SU-DHL-6 (cell line): ENCODE measurements around the gene ZNF438.

ENCODE experiments used
- H2AFZ ChIP-seq: fragments of 200-600 bp; sonication (generic); 2 replicates; pipeline ENCODE4 v1.6.1; 2014; ENCODE audit warnings: low read depth, mild to moderate bottlenecking, moderate library complexity, mixed read lengths, antibody characterized with exemption, low read length; ENCODE audit not compliant: severe bottlenecking
- H3F3A ChIP-seq: fragments of 200-600 bp; shearing (Covaris generic); 2 replicates; pipeline ENCODE4 v1.6.0; 2016; ENCODE audit warnings: antibody characterized with exemption, mild to moderate bottlenecking; ENCODE audit not compliant: insufficient read depth
- H3K27ac ChIP-seq: fragments of 200-600 bp; sonication (generic); 2 replicates; pipeline ENCODE4 v1.5.1; 2016; ENCODE audit warnings: low read depth, mild to moderate bottlenecking, low read length, moderate library complexity, mixed read lengths
- H3K27me3 ChIP-seq: fragments of 200-600 bp; sonication (generic), shearing (Covaris generic); 2 replicates; pipeline ENCODE4 v1.6.0; 2014; ENCODE audit warnings: mild to moderate bottlenecking, low read length
- H3K36me3 ChIP-seq: fragments of 200-600 bp; sonication (generic); 2 replicates; pipeline ENCODE4 v1.6.1; 2014; ENCODE audit warnings: mild to moderate bottlenecking, low read length, mixed read lengths
- H3K4me2 ChIP-seq: fragments of 300-600, 200-600 bp; shearing (Covaris generic), sonication (generic); 2 replicates; pipeline ENCODE4 v1.6.0; 2014; ENCODE audit warnings: low read length, low read depth, mild to moderate bottlenecking; ENCODE audit not compliant: poor library complexity, severe bottlenecking
- H3K4me3 ChIP-seq: fragments of 200-600 bp; sonication (generic); 2 replicates; pipeline ENCODE4 v1.5.1; 2014; ENCODE audit warnings: antibody characterized with exemption, low read length, mild to moderate bottlenecking, mixed read lengths; ENCODE audit not compliant: insufficient read depth, poor library complexity, severe bottlenecking
- H3K79me2 ChIP-seq: fragments of 200-600 bp; sonication (generic); 2 replicates; pipeline ENCODE4 v1.6.1; 2014; ENCODE audit warnings: mild to moderate bottlenecking, low read length, moderate library complexity; ENCODE audit not compliant: insufficient read depth
- H3K9ac ChIP-seq: fragments of 200-600 bp; sonication (generic); 2 replicates; pipeline ENCODE4 v1.7.0; 2014; ENCODE audit warnings: mild to moderate bottlenecking, low read length
- H3K9me2 ChIP-seq: fragments of 200-600 bp; sonication (generic); replicated peaks from 2 replicates; pipeline ENCODE4 v1.6.1; 2014; ENCODE audit warnings: low read length; ENCODE audit not compliant: insufficient read depth
- H3K9me3 ChIP-seq: fragments of 200-600 bp; sonication (generic); 2 replicates; pipeline ENCODE4 v1.6.1; 2014; ENCODE audit warnings: low read length, mixed read lengths; ENCODE audit not compliant: insufficient read depth
- H4K20me1 ChIP-seq: fragments of 200-600 bp; sonication (generic); 2 replicates; pipeline ENCODE4 v1.6.1; 2014; ENCODE audit warnings: low read depth, mild to moderate bottlenecking, antibody characterized with exemption, low read length, moderate library complexity, mixed read lengths
- CTCF ChIP-seq: fragments of 200-600 bp; sonication (generic); IDR thresholded peaks from one replicate; pipeline ENCODE4 v1.5.1; 2017; ENCODE audit warnings: antibody characterized with exemption, mild to moderate bottlenecking, low read length, moderate library complexity; ENCODE audit not compliant: insufficient read depth, poor library complexity, severe bottlenecking
- EZH2phosphoT487 ChIP-seq: fragments of 200-600 bp; sonication (generic), shearing (Covaris generic); conservative IDR thresholded peaks from 2 replicates; pipeline ENCODE4 v1.6.1; 2018; ENCODE audit warnings: mild to moderate bottlenecking, antibody characterized with exemption, low read length, moderate library complexity, mixed read lengths

The ZNF438 gene

GRCh38 chr10:30847642-30848041 lies 184.0 kb downstream of the ZNF438 start:
- TF ChIP-seq CTCF (no peak), EZH2phosphoT487 (no peak)

GRCh38 chr10:30847199-30847598 lies 184.5 kb downstream of the ZNF438 start:
- no peaks in the 10 kb centered on the region for H3K9me3 ChIP-seq
- H2AFZ ChIP-seq: no peak overlapping the region
- H4K20me1 ChIP-seq: no peaks in the 10 kb centered on the region
- H3K4me3 ChIP-seq: no peak overlapping the region
- no peak overlapping the region for H3K27ac ChIP-seq
- no peaks in the 10 kb centered on the region for H3K27me3 ChIP-seq
- TF ChIP-seq CTCF: no peak
- TF ChIP-seq EZH2phosphoT487: no peak
- no peaks in the 10 kb centered on the region for H3F3A ChIP-seq
- H3K9ac ChIP-seq: no peak overlapping the region
- H3K9me2 ChIP-seq: no peaks in the 10 kb centered on the region
- H3K4me2 ChIP-seq: no peak overlapping the region
- no peaks in the 10 kb centered on the region for H3K79me2 ChIP-seq
- H3K36me3 ChIP-seq: no peaks in the 10 kb centered on the region

More at GRCh38 chr10:30847642-30848041, 184.0 kb downstream of the ZNF438 start:
- Histone ChIP-seq H3K79me2 (no peaks in the 10 kb centered on the region), H3K9me2 (no peaks in the 10 kb centered on the region), H3K9ac (no peak overlapping the region), H3K36me3 (no peaks in the 10 kb centered on the region), H3F3A (no peaks in the 10 kb centered on the region), H3K9me3 (no peaks in the 10 kb centered on the region), H4K20me1 (no peaks in the 10 kb centered on the region), H3K4me3 (no peak overlapping the region), H3K4me2 (no peak overlapping the region), H3K27me3 (no peaks in the 10 kb centered on the region), H2AFZ (no peak overlapping the region), H3K27ac (no peak overlapping the region)

- no peaks in the 10 kb centered on the region for H3F3A ChIP-seq
- H2AFZ ChIP-seq: no peak overlapping the region
Observed at GRCh38 chr10:30846710-30847109, 185.0 kb downstream of the ZNF438 start.

More at GRCh38 chr10:30846710-30847109, 185.0 kb downstream of the ZNF438 start:
- Histone ChIP-seq H3K27ac (no peak overlapping the region), H3K4me3 (no peak overlapping the region), H3K9me3 (no peaks in the 10 kb centered on the region), H4K20me1 (no peaks in the 10 kb centered on the region), H3K79me2 (no peaks in the 10 kb centered on the region), H3K36me3 (no peaks in the 10 kb centered on the region), H3K4me2 (no peak overlapping the region), H3K9ac (no peak overlapping the region), H3K27me3 (no peaks in the 10 kb centered on the region), H3K9me2 (no peaks in the 10 kb centered on the region)
- TF ChIP-seq EZH2phosphoT487 (no peak), CTCF (no peak)
